Fibroblast of the aortic adventitia (primary cell): ENCODE results near the gene SLC35F1. TPM values are rescaled to one million over a fixed set of nuclear protein-coding genes. Genes with fewer than 3 reads are reported as not detected.

Experiments used
- DNase-seq: peaks from one replicate; pipeline ENCODE4 v3.0.0-alpha.2; 2010; ENCODE audit warnings: low read depth
- H3K4me3 ChIP-seq: 2 replicates; pipeline ENCODE4 v1.5.1; 2011; ENCODE audit warnings: low read depth, mild to moderate bottlenecking, control low read depth, low read length, moderate library complexity
- CTCF ChIP-seq: IDR thresholded peaks from 2 replicates; pipeline ENCODE4 v1.5.1; 2011; ENCODE audit warnings: mild to moderate bottlenecking, low read length, control low read depth, inconsistent platforms; ENCODE audit not compliant: insufficient read depth
- total RNA-seq: library from RNA; depleted of rRNA; stranded (reverse); fragments of >200 nt; gene quantifications from 2 replicates; pipeline ENCODE4 v1.2.3, GENCODE V29; 2012; ENCODE audit warnings: low replicate concordance

The SLC35F1 gene
- total RNA-seq, 1 donor: not detected

- no peak for DNase-seq
- no peak for TF ChIP-seq CTCF
- H3K4me3 ChIP-seq: no peak overlapping the region
Observed at GRCh38 chr6:118292558-118292957, 385.5 kb downstream of the SLC35F1 start.

GRCh38 chr6:118294906-118295305, 387.8 kb downstream of the SLC35F1 start:
- no peak for TF ChIP-seq CTCF
- H3K4me3 ChIP-seq: no peak overlapping the region
- no peak for DNase-seq

- no peak for TF ChIP-seq CTCF
- no peak for DNase-seq
- H3K4me3 ChIP-seq: no peak overlapping the region
Observed at GRCh38 chr6:118295336-118295735, 388.3 kb downstream of the SLC35F1 start.

GRCh38 chr6:118296129-118296901, 389.3 kb downstream of the SLC35F1 start:
- no peak overlapping the region for H3K4me3 ChIP-seq
- TF ChIP-seq CTCF: no peak
- no peak for DNase-seq

- no peak for DNase-seq
- no peak for TF ChIP-seq CTCF
- H3K4me3 ChIP-seq: no peak overlapping the region
Observed at GRCh38 chr6:118297821-118298220, 390.8 kb downstream of the SLC35F1 start.

GRCh38 chr6:118298476-118299427, 391.7 kb downstream of the SLC35F1 start:
- no peak for TF ChIP-seq CTCF
- DNase-seq: no peak
- H3K4me3 ChIP-seq: no peak overlapping the region
